Inflammatory macrophage treated with lipopolysaccharide for 1 hour (primary cell): ENCODE measurements around the gene RAB40C.

Experiments used
- DNase-seq, 2 donors: peaks; one replicate each; pipeline ENCODE4 v3.0.0-alpha.2; 2020 to 2022

RAB40C gene

GRCh38 chr16:589658-590187, at the start of gene RAB40C:
RAB40C (plus strand) TSS chr16:590066; CDS start chr16:590292, 226 bp downstream.
- DNase-seq: peak; percentile 95 to 98

GRCh38 chr16:540645-541340, 49.1 kb upstream of the RAB40C start:
- DNase-seq: no peak

- DNase-seq: no peak
These were observed 46.3 kb upstream of the RAB40C start for GRCh38 chr16:543301-544164.

- no peak for DNase-seq
These were observed 45.3 kb upstream of the RAB40C start for GRCh38 chr16:544517-544916.

GRCh38 chr16:546909-547770, 42.7 kb upstream of the RAB40C start:
- DNase-seq: peak; percentile 11 to 70

- no peak for DNase-seq
These were observed 41.3 kb upstream of the RAB40C start for GRCh38 chr16:548586-548985.

GRCh38 chr16:549544-550263, 40.2 kb upstream of the RAB40C start:
- DNase-seq: no peak

- no peak for DNase-seq
These were observed 38.7 kb upstream of the RAB40C start for GRCh38 chr16:551210-551609.

- no peak for DNase-seq
These were observed 37.7 kb upstream of the RAB40C start for GRCh38 chr16:552171-552570.

- DNase-seq: no peak
These were observed 36.1 kb upstream of the RAB40C start for GRCh38 chr16:553601-554296.

GRCh38 chr16:554297-554621, 35.6 kb upstream of the RAB40C start:
- DNase-seq: no peak

GRCh38 chr16:554640-555365, 35.1 kb upstream of the RAB40C start:
- no peak for DNase-seq

- DNase-seq: no peak
These were observed 34.1 kb upstream of the RAB40C start for GRCh38 chr16:555528-556473.

GRCh38 chr16:556474-557173, 33.2 kb upstream of the RAB40C start:
- no peak for DNase-seq

- no peak for DNase-seq
These were observed 32.2 kb upstream of the RAB40C start for GRCh38 chr16:557463-558297.

- no peak for DNase-seq
These were observed 31.4 kb upstream of the RAB40C start for GRCh38 chr16:558298-559020.

GRCh38 chr16:559021-559380, 30.9 kb upstream of the RAB40C start:
- DNase-seq: no peak
